Measurements from ENCODE around the gene ATXN10. TPM values are rescaled to one million over a fixed set of nuclear protein-coding genes. Genes with fewer than 3 reads are reported as not detected.
A peak's percentile ranks its signal among the peaks of the same experiment; 100 is the strongest.
"Not testable (repeated sequence)": the region's sequence is repeated elsewhere in the genome, so short reads cannot be mapped to it uniquely, and the experiment has no call there.

Gene ATXN10
- total RNA-seq, 2 donors from 2014 or later: 55.8 to 89.1 TPM

DNA sequence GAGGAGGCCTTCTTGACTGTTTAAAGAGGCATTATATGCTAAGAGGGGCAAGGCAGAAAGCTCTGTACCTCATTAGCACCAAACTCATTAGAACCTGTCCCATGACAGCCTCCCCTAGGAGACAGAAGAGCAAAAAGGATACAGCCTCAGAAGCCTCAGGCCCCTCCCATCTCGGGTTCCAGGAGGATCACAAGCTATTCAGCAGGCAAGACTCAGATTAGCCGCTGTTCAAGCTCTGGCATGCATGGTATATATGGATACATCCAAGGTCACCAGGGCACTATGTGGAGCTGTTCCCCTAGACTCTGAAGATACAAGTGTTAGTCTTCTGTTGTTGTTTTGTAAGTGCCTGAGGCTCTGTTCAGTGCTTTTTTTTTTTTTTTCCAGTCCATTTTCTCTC lies 32.1 kb downstream of the ATXN10 start:
- Mint-ChIP-seq H3K36me3 (ENCODE audit: low read depth) (peaks cover 99% of the 10 kb centered on the region), H3K9me3 (no peaks in the 10 kb centered on the region)

GRCh38 chr22:45704648-45705047 lies 33.0 kb downstream of the ATXN10 start:
- H3K36me3 Mint-ChIP-seq (ENCODE audit: low read depth): peaks cover 99% of the 10 kb centered on the region

More for the DNA sequence above, 32.1 kb downstream of the ATXN10 start:
- peak overlapping the region; percentile 72 for H3K27ac Mint-ChIP-seq
- ATAC-seq (replicated peaks): no peak
- H3K4me3 Mint-ChIP-seq: no peak overlapping the region
- peaks cover 5% of the 10 kb centered on the region for H3K4me1 Mint-ChIP-seq
- no peaks in the 10 kb centered on the region for H3K27me3 Mint-ChIP-seq

GRCh38 chr22:45707605-45708004 lies 36.0 kb downstream of the ATXN10 start:
- Mint-ChIP-seq H3K27ac (no peak overlapping the region), H3K4me3 (no peak overlapping the region), H3K36me3 (ENCODE audit: low read depth) (peaks cover 94% of the 10 kb centered on the region), H3K4me1 (peaks cover 21% of the 10 kb centered on the region), H3K27me3 (no peaks in the 10 kb centered on the region), H3K9me3 (no peaks in the 10 kb centered on the region)
- ATAC-seq (replicated peaks): no peak

More at GRCh38 chr22:45704648-45705047, 33.0 kb downstream of the ATXN10 start:
- H3K4me1 Mint-ChIP-seq: peaks cover 14% of the 10 kb centered on the region
- no peaks in the 10 kb centered on the region for H3K9me3 Mint-ChIP-seq
- ATAC-seq (replicated peaks): no peak
- H3K27ac Mint-ChIP-seq: peak overlapping the region; percentile 64
- no peaks in the 10 kb centered on the region for H3K27me3 Mint-ChIP-seq
- H3K4me3 Mint-ChIP-seq: no peak overlapping the region

DNA sequence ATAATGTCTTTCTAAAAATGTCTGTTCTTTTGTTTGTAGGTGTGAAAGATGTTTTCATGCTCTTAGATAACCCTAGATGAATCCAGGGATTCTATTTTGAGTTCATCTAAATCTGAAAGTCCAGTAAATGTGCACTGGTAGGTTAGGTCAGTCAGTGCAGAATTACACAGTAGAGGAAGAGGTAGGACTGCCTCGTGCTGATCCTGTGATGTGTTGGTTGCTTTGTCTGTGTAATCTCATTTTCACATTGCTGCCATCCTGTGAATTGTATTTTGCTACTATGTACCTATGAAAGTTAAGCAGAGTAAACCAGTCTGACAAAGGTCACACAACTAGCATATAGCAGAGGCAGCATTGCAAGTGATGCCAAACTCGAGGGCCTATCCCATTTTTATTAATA lies 36.5 kb downstream of the ATXN10 start:
- Mint-ChIP-seq H3K4me3 (no peak overlapping the region), H3K36me3 (ENCODE audit: low read depth) (peaks cover 93% of the 10 kb centered on the region), H3K4me1 (peaks cover 21% of the 10 kb centered on the region), H3K27me3 (no peaks in the 10 kb centered on the region), H3K9me3 (no peaks in the 10 kb centered on the region), H3K27ac (no peak overlapping the region)
- ATAC-seq (replicated peaks): no peak

DNA sequence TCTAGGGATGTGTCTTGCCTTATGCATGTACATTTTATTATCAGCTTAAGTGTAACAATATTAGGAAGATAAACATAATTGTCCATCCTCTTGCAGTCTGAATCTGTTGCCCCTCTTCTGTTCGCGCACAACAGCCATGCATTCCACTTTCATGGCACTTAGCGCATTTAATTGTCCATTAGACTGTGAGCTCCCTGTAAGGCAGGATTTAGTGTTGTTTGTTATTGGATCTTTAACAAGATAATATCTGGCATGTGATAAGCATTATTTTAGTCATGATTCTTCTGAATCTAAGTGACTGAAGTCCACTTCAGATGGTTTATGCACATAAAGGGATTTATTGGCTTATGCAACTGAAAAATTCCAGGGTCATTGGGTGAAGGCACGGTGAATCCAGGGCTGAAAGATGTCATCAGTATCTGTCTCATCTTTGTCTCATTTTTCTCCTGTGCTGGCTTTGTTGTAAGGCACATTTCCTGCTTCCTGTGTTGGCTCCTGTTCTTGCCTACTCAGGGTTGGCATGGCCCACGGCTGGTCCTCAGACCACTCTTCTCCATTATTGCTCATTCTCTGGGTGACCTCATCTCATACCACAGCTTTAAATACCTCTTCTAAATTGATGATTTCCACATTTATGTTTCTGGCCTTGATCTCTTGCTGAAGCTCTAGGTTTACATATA lies 37.6 kb downstream of the ATXN10 start:
- H3K4me3 Mint-ChIP-seq: peak overlapping the region; percentile 11
- H3K27ac Mint-ChIP-seq: peak overlapping the region; percentile 32
- H3K9me3 Mint-ChIP-seq: no peaks in the 10 kb centered on the region
- H3K4me1 Mint-ChIP-seq: peaks cover 21% of the 10 kb centered on the region
- peaks cover 91% of the 10 kb centered on the region for H3K36me3 Mint-ChIP-seq (ENCODE audit: low read depth)
- peak; percentile 94 for ATAC-seq (replicated peaks)
- no peaks in the 10 kb centered on the region for H3K27me3 Mint-ChIP-seq

DNA sequence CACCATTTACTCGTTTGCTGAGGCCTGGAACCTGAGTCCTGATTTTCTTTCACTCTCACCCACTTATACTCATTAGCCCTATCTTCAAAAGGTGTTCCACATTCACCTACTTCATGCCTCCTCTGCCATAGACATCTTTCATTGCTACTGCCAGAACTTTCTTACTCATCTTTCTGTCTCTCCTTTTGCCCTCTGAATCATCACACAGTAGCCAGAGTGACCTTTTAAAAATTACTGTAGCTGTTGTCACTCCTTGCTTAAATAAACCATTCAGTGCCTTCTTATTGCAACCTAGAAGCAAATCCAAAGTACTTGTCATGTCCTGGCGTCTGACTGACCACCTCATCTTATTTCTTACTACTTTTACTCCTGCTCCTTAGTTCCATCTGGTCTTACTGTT lies 38.2 kb downstream of the ATXN10 start:
- peak overlapping the region; percentile 32 for H3K27ac Mint-ChIP-seq
- peak; percentile 83 for ATAC-seq (replicated peaks)
- peak overlapping the region; percentile 11 for H3K4me3 Mint-ChIP-seq
- peaks cover 19% of the 10 kb centered on the region for H3K4me1 Mint-ChIP-seq
- no peaks in the 10 kb centered on the region for H3K9me3 Mint-ChIP-seq
- peaks cover 89% of the 10 kb centered on the region for H3K36me3 Mint-ChIP-seq (ENCODE audit: low read depth)
- H3K27me3 Mint-ChIP-seq: no peaks in the 10 kb centered on the region

DNA sequence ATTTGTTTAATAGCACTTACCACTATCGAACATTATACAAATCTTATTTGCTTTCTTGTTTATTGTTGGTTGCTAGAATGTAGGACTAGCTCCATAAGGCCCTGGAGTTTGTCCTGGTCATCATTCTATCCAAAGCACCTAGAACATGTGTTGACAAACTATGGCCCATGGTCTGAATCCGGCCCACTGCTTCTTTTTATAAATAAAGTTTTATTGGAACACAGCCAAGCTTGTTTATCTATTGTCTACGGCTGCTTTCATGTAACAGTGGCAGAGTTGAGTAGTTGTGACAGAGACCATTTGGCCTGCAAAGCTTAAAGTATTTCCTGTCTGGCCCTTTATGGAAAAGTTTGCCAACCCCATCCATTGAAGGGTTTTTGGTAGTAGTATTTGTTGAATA lies 38.8 kb downstream of the ATXN10 start:
- H3K4me1 Mint-ChIP-seq: peaks cover 21% of the 10 kb centered on the region
- no peaks in the 10 kb centered on the region for H3K27me3 Mint-ChIP-seq
- no peaks in the 10 kb centered on the region for H3K9me3 Mint-ChIP-seq
- ATAC-seq (replicated peaks): no peak
- peaks cover 89% of the 10 kb centered on the region for H3K36me3 Mint-ChIP-seq (ENCODE audit: low read depth)
- no peak overlapping the region for H3K4me3 Mint-ChIP-seq
- H3K27ac Mint-ChIP-seq: peak overlapping the region; percentile 32

- ATAC-seq (replicated peaks); H3K27ac Mint-ChIP-seq; H3K4me3 Mint-ChIP-seq; H3K27me3 Mint-ChIP-seq; H3K9me3 Mint-ChIP-seq: not testable (repeated sequence)
- peaks cover 15% of the 10 kb centered on the region for H3K4me1 Mint-ChIP-seq
- peaks cover 85% of the 10 kb centered on the region for H3K36me3 Mint-ChIP-seq (ENCODE audit: low read depth)
Observed at GRCh38 chr22:45714390-45714789, 42.8 kb downstream of the ATXN10 start.

DNA sequence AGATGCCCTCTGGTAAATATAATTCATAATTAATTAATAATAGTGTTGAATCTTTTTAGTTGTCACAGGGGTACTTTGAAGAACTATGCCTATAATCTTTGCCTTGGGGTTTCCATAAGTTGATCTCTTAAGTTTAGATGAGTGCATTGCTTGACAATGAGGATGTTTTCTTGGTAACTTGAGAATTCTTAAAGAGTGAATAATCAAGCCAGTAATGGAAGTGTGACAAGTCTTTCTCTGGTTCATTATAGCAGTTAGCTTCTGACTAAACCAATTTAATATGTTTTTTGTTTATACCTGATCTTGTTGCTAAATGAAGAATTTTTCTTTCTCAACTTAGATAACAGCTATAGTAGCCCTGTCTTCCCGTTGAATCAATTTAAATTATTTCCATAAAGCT lies 46.2 kb downstream of the ATXN10 start:
- no peak overlapping the region for H3K27ac Mint-ChIP-seq
- H3K27me3 Mint-ChIP-seq: no peaks in the 10 kb centered on the region
- no peak overlapping the region for H3K4me3 Mint-ChIP-seq
- H3K4me1 Mint-ChIP-seq: peaks cover 13% of the 10 kb centered on the region
- peaks cover 92% of the 10 kb centered on the region for H3K36me3 Mint-ChIP-seq (ENCODE audit: low read depth)
- no peaks in the 10 kb centered on the region for H3K9me3 Mint-ChIP-seq
- ATAC-seq (replicated peaks): no peak

DNA sequence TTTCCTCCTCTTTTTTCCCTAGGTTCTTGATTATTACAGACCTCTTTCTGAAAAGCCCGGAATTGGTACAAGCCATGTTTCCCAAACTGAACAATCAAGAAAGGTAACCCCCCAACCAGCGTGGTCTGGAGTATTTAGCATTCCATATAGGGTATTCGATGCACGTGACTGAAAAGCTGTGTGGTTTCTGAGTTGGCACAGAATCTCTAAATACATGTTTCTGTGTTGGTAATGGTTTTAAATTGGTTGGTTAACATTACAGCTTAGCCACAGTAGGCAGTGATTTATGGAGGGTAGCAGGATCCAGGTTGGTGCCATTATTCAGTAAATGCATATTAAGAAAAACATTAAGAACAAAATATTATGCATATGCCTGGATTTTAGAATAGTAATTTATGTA lies 46.8 kb downstream of the ATXN10 start:
- no peak overlapping the region for H3K4me3 Mint-ChIP-seq
- no peaks in the 10 kb centered on the region for H3K27me3 Mint-ChIP-seq
- H3K9me3 Mint-ChIP-seq: no peaks in the 10 kb centered on the region
- no peak overlapping the region for H3K27ac Mint-ChIP-seq
- H3K36me3 Mint-ChIP-seq (ENCODE audit: low read depth): peaks cover 88% of the 10 kb centered on the region
- no peak for ATAC-seq (replicated peaks)
- peaks cover 17% of the 10 kb centered on the region for H3K4me1 Mint-ChIP-seq

DNA sequence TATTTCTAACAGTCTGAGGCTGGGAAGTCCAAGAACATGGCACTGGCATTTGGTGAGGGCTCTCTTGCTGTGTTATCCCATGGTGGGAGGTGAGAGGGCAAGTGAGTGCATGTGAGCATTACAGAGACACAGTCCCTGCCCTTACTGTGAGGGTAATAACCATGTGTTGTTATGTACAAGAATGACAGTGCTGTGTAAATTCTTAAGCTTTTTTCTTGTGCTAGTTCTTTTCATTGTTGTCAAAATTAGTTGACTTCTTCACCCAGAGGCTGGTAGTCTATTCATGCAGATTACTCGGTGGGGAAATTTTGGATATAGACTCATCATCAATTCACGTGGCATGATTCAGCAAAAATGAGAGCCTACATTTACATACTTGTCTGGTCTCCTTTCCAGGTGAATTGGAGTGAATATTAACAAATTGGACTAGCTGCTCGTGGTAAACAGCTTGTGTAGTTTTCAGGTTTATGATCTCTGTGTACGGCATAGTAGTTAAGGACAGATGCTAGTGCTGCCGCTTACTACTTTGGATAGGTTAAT lies 49.3 kb downstream of the ATXN10 start:
- H3K36me3 Mint-ChIP-seq (ENCODE audit: low read depth): peaks cover 79% of the 10 kb centered on the region
- peak; percentile 44 for ATAC-seq (replicated peaks)

GRCh38 chr22:45722006-45722405 lies 50.4 kb downstream of the ATXN10 start:
- H3K27me3 Mint-ChIP-seq: no peaks in the 10 kb centered on the region
- H3K9me3 Mint-ChIP-seq: no peaks in the 10 kb centered on the region
- H3K36me3 Mint-ChIP-seq (ENCODE audit: low read depth): peaks cover 68% of the 10 kb centered on the region
- no peak overlapping the region for H3K4me3 Mint-ChIP-seq
- peak overlapping the region; percentile 67 for H3K27ac Mint-ChIP-seq
- H3K4me1 Mint-ChIP-seq: peaks cover 30% of the 10 kb centered on the region
- no peak for ATAC-seq (replicated peaks)

More for the DNA sequence above, 49.3 kb downstream of the ATXN10 start:
- Mint-ChIP-seq H3K9me3 (no peaks in the 10 kb centered on the region), H3K4me3 (no peak overlapping the region), H3K27me3 (no peaks in the 10 kb centered on the region), H3K4me1 (peaks cover 25% of the 10 kb centered on the region), H3K27ac (peak overlapping the region; percentile 67)

- Mint-ChIP-seq H3K36me3 (ENCODE audit: low read depth) (peaks cover 64% of the 10 kb centered on the region), H3K27ac (no peak overlapping the region), H3K9me3 (no peaks in the 10 kb centered on the region), H3K4me3 (no peak overlapping the region), H3K27me3 (no peaks in the 10 kb centered on the region), H3K4me1 (peaks cover 30% of the 10 kb centered on the region)
- no peak for ATAC-seq (replicated peaks)
Observed at GRCh38 chr22:45726081-45726480, 54.4 kb downstream of the ATXN10 start.

- ATAC-seq (replicated peaks): no peak
- Mint-ChIP-seq H3K27ac (no peak overlapping the region), H3K9me3 (no peaks in the 10 kb centered on the region), H3K27me3 (no peaks in the 10 kb centered on the region), H3K4me3 (no peak overlapping the region), H3K4me1 (peaks cover 2% of the 10 kb centered on the region), H3K36me3 (ENCODE audit: low read depth) (peaks cover 78% of the 10 kb centered on the region)
Observed at GRCh38 chr22:45731041-45731797, 59.6 kb downstream of the ATXN10 start.

Measured in activated T-helper 17 cell treated with anti-CD3 and anti-CD28 coated beads, Interleukin-2, amount 50 U/mL, for 72 hours (primary cell).